Right lobe of liver (tissue), 6 donors: ENCODE measurements around the gene USP37. TPM values are rescaled to one million over a fixed set of nuclear protein-coding genes. Genes with fewer than 3 reads are reported as not detected.
A peak's percentile ranks its signal among the peaks of the same experiment; 100 is the strongest.

Source experiments
- ATAC-seq, 4 donors: fragments of 200-7000 bp; cut with Tn5 transposase; one replicate each; pipeline ENCODE4 v1.9.1; 2020; ENCODE audit warnings: mild to moderate bottlenecking in 4 of 4, moderate library complexity in 4 of 4
- DNase-seq, 3 donors: peaks; one replicate each; pipeline ENCODE4 v3.0.0-alpha.2; 2020
- H3K27ac ChIP-seq, 3 donors: fragments of 200-600 bp; one replicate each; pipeline ENCODE4 v1.8.0; 2022
- H3K27me3 ChIP-seq, 2 donors: fragments of 200-600 bp; one replicate each; pipeline ENCODE4 v1.8.0; 2022
- H3K36me3 ChIP-seq, 4 donors: fragments of 200-600 bp; sonication (generic) in 1 of 4; one replicate each; pipeline versions ENCODE4 v1.5.1 to v1.8.0; 2017 to 2022; ENCODE audit warnings: control low read depth in 1 of 4
- H3K4me1 ChIP-seq, 4 donors: fragments of 200-600 bp; sonication (generic) in 1 of 4; one replicate each; pipeline versions ENCODE4 v1.5.1 to v1.8.0; 2017 to 2022; ENCODE audit warnings: control low read depth in 1 of 4
- H3K4me3 ChIP-seq, 3 donors: fragments of 200-600 bp; one replicate each; pipeline ENCODE4 v1.8.0; 2022
- H3K9me3 ChIP-seq, 4 donors: fragments of 200-600 bp; sonication (generic) in 1 of 4; one replicate each; pipeline versions ENCODE4 v1.5.1 to v1.8.0; 2017 to 2022; ENCODE audit warnings: control low read depth in 1 of 4
- POLR2A ChIP-seq: fragments of 450-650 bp; IDR thresholded peaks from one replicate; pipeline ENCODE4 v1.6.1; 2017; ENCODE audit warnings: antibody characterized with exemption, mild to moderate bottlenecking
- WGBS: methylation state at CpG from one replicate; pipeline ENCODE4 v1.1.6; 2018; ENCODE audit warnings: low coverage, low lambda C conversion rate; ENCODE audit not compliant: insufficient coverage; ENCODE audit errors: missing lambda C conversion rate; 5-methylcytosine and 5-hydroxymethylcytosine counted together
- intact Hi-C, 2 donors: fragments of 100-400 bp; cut with DNase I; formaldehyde crosslinking; loops; one replicate each; pipeline versions ENCODE4 v1.11.2 to v1.14.1; 2022
- total RNA-seq, 6 experiments: library from RNA; depleted of rRNA in 2 of 6; stranded (reverse); fragments of >200 nt in 2 of 6; fragmentation: NEBNext Ultra II Directional in 3 of 6; extraction: Animal tissue kit (Norgen Biotek cat#: 25700) in 3 of 6; gene quantifications; one replicate each; pipeline versions ENCODE4 v1.1.0 to v1.2.4, GENCODE V29; 2016 to 2023
- TF ChIP-seq, protein P1 (sequence below), 4 donors: fragments of 200-600 bp in 3 of 4; fragments of 450-650 bp in 1 of 4; IDR thresholded peaks; one replicate each; pipeline versions ENCODE4 v1.5.1 to v1.8.0; 2016 to 2022; ENCODE audit warnings: antibody characterized with exemption in 4 of 4, mild to moderate bottlenecking in 2 of 4
- donor health status: DM: no; HTN: yes; CAD: no.
- donor health status: DM: no; HTN: no; CAD: no.
- donor health status: DM: no; HTN: no; CAD: no.
- donor health status: DM: no; HTN: yes; CAD: no.
- donor health status: DM: no; HTN: yes; CAD: no.

Gene USP37
- total RNA-seq, 6 experiments from 2014 or later, result 4.8 to 8.9 (median 6.7) TPM

DNA sequence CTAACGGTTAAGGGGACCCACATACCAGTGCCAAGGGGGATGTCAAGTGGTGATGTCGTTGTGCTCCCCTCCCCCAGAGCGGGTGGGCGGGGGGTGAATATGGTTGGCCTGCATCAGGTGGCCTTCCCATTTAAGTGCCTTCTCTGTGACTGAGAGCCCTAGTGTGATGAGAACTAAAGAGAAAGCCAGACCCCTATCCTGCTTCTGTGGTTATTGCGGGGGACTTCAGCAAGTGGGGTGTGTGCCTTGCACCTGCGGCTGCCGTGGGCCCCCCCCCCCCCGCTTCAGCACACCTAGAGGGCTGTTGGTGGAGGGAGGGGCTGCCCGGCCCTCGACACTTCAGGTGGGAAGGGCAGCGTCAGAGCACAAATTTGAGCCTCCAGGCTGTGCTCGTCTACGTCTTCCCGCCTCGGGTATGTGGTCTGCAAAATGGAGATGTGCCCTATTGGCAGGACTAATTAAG is 162.4 kb downstream of the USP37 start:
- WGBS, result 0% methylated on average over 4 of the region's 15 CpGs
- H3K36me3 ChIP-seq, result peaks cover 0 to 37% (median 16%) of the 10 kb centered on the region in 4 donors
- H3K4me3 ChIP-seq, result peak overlapping the region in 2 of 3 donors; percentile 32 to 41
- peak in 1 of 3 donors; percentile 64 for DNase-seq
- H3K9me3 ChIP-seq, result no peaks in the 10 kb centered on the region
- no peak for TF ChIP-seq POLR2A
- TF ChIP-seq, protein P1, sequence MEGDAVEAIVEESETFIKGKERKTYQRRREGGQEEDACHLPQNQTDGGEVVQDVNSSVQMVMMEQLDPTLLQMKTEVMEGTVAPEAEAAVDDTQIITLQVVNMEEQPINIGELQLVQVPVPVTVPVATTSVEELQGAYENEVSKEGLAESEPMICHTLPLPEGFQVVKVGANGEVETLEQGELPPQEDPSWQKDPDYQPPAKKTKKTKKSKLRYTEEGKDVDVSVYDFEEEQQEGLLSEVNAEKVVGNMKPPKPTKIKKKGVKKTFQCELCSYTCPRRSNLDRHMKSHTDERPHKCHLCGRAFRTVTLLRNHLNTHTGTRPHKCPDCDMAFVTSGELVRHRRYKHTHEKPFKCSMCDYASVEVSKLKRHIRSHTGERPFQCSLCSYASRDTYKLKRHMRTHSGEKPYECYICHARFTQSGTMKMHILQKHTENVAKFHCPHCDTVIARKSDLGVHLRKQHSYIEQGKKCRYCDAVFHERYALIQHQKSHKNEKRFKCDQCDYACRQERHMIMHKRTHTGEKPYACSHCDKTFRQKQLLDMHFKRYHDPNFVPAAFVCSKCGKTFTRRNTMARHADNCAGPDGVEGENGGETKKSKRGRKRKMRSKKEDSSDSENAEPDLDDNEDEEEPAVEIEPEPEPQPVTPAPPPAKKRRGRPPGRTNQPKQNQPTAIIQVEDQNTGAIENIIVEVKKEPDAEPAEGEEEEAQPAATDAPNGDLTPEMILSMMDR (IDR thresholded peaks at IDR 0.05), result no peak
- no peak for ATAC-seq
- H3K4me1 ChIP-seq, result peaks cover 0 to 45% (median 22%) of the 10 kb centered on the region in 4 donors
- intact Hi-C loops, result loop anchor here (5.0 to 10.0 kb wide), 3 partner anchors 59 to 249 kb away; partner anchors contain the start of genes BCS1L (in 1 of the 2) and ZNF142 (in 1 of the 2)
- no peaks in the 10 kb centered on the region for H3K27me3 ChIP-seq
- peak overlapping the region; percentile 34 to 80 (median 71) for H3K27ac ChIP-seq

- 33% methylated on average over 7 of the region's 8 CpGs for WGBS
- H3K27ac ChIP-seq, result peak overlapping the region; percentile 34 to 80 (median 71)
- H3K36me3 ChIP-seq, result peaks cover 0 to 37% (median 16%) of the 10 kb centered on the region in 4 donors
- no peaks in the 10 kb centered on the region for H3K27me3 ChIP-seq
- ATAC-seq (no peak), DNase-seq (peak in 1 of 3 donors; percentile 59)
- H3K4me3 ChIP-seq, result peak overlapping the region in 2 of 3 donors; percentile 32 to 41
- TF ChIP-seq, protein P1 (IDR thresholded peaks at IDR 0.05), result no peak
- no peak for TF ChIP-seq POLR2A
- peaks cover 0 to 45% (median 22%) of the 10 kb centered on the region in 4 donors for H3K4me1 ChIP-seq
- no peaks in the 10 kb centered on the region for H3K9me3 ChIP-seq
- intact Hi-C loops, result loop anchor here (5.0 to 10.0 kb wide), 3 partner anchors 60 to 250 kb away; partner anchors contain the start of genes BCS1L (in 1 of the 2) and ZNF142 (in 1 of the 2)
Measured at GRCh38 chr2:218405086-218405745, 162.9 kb downstream of the USP37 start.

DNA sequence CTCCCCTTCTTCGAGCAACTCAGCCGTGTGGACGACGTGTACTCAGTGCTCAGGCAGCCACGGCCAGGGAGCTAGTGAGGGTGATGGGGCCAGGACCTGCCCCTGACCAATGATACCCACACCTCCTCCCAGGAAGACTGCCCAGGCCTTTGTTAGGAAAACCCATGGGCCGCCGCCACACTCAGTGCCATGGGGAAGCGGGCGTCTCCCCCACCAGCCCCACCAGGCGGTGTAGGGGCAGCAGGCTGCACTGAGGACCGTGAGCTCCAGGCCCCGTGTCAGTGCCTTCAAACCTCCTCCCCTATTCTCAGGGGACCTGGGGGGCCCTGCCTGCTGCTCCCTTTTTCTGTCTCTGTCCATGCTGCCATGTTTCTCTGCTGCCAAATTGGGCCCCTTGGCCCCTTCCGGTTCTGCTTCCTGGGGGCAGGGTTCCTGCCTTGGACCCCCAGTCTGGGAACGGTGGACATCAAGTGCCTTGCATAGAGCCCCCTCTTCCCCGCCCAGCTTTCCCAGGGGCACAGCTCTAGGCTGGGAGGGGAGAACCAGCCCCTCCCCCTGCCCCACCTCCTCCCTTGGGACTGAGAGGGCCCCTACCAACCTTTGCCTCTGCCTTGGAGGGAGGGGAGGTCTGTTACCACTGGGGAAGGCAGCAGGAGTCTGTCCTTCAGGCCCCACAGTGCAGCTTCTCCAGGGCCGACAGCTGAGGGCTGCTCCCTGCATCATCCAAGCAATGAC is 163.6 kb downstream of the USP37 start:
- Histone ChIP-seq H3K27me3 (no peaks in the 10 kb centered on the region), H3K4me1 (peaks cover 0 to 45% (median 22%) of the 10 kb centered on the region in 4 donors), H3K27ac (peak overlapping the region in 1 of 3 donors; percentile 29), H3K9me3 (no peaks in the 10 kb centered on the region), H3K4me3 (no peak overlapping the region), H3K36me3 (peaks cover 0 to 37% (median 16%) of the 10 kb centered on the region in 4 donors)
- WGBS, result 48% methylated on average over 3 of the region's 16 CpGs
- DNase-seq (no peak), ATAC-seq (no peak)
- TF ChIP-seq, protein P1 (IDR thresholded peaks at IDR 0.05), result no peak
- no peak for TF ChIP-seq POLR2A
- intact Hi-C loops, result loop anchor here (5.0 to 10.0 kb wide), 3 partner anchors 60 to 250 kb away; partner anchors contain the start of genes BCS1L (in 1 of the 2) and ZNF142 (in 1 of the 2)

GRCh38 chr2:218403810-218404209 is 164.3 kb downstream of the USP37 start:
- intact Hi-C loops, result loop anchor here (10.0 kb wide), 2 partner anchors 61 to 251 kb away; partner anchors contain the start of genes BCS1L (in 1 of the 2) and ZNF142 (in 1 of the 2)
- Histone ChIP-seq H3K4me3 (no peak overlapping the region), H3K27me3 (no peaks in the 10 kb centered on the region), H3K27ac (no peak overlapping the region), H3K36me3 (peaks cover 0 to 37% (median 16%) of the 10 kb centered on the region in 4 donors), H3K9me3 (no peaks in the 10 kb centered on the region), H3K4me1 (peaks cover 0 to 45% (median 22%) of the 10 kb centered on the region in 4 donors)
- 63% methylated on average over 7 of the region's 7 CpGs for WGBS
- no peak for ATAC-seq
- DNase-seq, result no peak
- TF ChIP-seq, protein P1 (IDR thresholded peaks at IDR 0.05), result no peak
- no peak for TF ChIP-seq POLR2A
